Measurements from ENCODE around the gene GSN.
"Not testable (repeated sequence)": the region's sequence is repeated elsewhere in the genome, so short reads cannot be mapped to it uniquely, and the experiment has no call there.

GSN gene

DNA sequence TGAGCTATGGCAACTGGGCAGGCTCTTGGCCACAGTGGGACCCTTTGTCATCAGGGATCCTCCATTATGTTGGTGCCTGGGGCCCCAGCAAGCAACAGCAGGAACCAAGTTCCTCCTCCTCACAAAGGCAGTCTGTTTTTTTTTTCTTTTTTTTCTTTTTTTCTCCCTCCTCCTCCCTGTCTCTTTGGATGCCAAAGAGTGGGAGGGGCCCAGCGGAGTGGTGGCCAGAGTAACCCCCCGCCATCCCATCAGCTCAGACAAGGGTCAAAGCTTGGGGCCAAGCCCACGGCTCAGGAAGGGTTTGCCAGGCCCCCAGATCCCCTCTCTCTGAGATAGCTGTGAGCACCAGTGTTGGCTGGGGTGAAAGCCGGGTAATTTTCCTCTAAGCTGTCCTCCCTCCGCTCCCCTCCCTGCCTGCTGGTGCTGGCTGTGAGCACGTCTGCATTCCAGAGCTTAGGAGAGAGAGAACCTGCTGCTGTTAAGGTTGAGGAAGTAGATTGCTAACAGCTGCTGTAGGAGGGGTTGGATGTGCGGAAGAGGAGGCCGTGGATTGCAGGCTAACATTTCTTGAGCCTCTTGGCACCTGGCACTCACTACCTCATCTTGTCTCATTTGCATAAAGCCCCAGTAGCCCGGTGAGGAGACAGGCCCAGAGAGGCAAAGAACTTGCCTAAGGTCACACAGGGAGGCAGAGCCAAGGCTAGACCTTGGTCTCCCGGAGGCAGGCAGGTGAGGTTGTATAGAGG is 21.2 kb downstream of the GSN start:
- peak; percentile 84 for DNase-seq (ENCODE audit: low read depth)
- TF ChIP-seq, protein P1, sequence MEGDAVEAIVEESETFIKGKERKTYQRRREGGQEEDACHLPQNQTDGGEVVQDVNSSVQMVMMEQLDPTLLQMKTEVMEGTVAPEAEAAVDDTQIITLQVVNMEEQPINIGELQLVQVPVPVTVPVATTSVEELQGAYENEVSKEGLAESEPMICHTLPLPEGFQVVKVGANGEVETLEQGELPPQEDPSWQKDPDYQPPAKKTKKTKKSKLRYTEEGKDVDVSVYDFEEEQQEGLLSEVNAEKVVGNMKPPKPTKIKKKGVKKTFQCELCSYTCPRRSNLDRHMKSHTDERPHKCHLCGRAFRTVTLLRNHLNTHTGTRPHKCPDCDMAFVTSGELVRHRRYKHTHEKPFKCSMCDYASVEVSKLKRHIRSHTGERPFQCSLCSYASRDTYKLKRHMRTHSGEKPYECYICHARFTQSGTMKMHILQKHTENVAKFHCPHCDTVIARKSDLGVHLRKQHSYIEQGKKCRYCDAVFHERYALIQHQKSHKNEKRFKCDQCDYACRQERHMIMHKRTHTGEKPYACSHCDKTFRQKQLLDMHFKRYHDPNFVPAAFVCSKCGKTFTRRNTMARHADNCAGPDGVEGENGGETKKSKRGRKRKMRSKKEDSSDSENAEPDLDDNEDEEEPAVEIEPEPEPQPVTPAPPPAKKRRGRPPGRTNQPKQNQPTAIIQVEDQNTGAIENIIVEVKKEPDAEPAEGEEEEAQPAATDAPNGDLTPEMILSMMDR (IDR thresholded peaks at IDR 0.05; ENCODE audit: insufficient read depth, low read depth, low read length, missing control alignments) = no peak
- no peak overlapping the region for H3K4me3 ChIP-seq (ENCODE audit: low read length)

DNA sequence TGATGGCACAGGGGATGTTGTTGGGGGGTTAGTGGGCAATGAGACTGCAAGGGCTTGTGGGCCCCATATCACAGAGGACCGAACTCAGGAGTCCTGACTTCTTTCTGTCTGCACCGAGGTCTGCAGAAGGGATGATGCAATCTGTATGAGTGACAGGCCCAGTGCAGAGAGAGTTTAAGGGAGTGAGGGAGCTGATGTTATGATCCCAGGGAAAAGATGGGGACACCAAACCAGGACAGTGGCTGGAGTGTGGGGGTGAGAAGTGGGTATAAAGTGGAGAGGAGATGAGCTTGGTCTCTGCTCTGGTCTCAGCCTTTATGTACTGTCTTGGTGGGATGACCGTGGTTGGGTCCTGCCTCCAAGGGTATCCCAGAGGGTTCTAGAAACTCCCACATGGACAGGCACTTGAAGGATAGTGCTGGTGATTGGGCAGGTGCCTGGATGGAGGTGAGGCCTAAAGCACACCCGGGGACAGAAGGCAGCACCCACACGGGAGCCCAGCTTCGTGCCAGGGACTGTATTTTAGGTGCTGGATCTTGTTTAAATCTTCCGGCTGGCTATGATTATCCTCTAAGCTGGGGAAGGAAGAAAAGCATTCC is 21.9 kb downstream of the GSN start:
- TF ChIP-seq, protein P1 (IDR thresholded peaks at IDR 0.05; ENCODE audit: insufficient read depth, low read depth, low read length, missing control alignments) = no peak
- no peak overlapping the region for H3K4me3 ChIP-seq (ENCODE audit: low read length)
- DNase-seq (ENCODE audit: low read depth) = peak; percentile 38

DNA sequence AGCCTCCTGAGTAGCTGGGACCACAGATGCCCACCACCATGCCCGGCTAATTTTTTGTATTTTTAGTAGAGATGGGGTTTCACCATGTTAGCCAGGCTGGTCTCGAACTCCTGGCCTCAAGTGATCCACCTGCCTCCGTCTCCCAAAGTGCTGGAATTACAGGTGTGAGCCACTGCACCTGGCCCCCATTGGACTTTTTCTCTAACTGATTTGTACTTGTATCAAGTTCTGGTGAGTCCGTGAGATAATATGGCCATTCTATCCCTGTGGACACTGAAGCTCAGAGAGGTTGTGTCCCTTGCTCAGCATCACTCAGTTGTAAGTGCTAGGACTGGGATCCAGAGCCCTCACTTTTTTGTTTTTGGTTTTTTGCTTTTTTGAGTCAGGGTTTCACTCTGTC is 23.6 kb downstream of the GSN start:
- H3K4me3 ChIP-seq (ENCODE audit: low read length); DNase-seq (ENCODE audit: low read depth): not testable (repeated sequence)

DNA sequence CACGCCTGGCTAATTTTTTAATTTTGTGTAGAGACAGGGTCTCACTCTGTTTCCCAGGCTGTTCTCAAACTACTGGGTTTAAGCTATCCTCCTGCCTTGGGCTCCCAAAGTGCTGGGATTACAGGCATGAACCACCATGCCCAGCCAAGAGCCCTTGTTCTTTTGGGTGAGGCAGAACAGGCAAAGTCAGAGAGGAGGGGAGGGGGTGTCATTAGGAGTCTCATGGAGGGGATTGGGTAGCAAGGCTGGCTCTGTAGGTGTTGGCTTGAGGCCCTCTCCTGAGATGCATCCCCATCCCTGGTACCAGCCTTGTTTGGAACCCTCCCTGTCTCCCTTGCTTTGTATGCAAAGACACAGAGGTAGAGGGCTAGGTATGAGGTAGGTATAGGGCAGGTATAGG is 24.1 kb downstream of the GSN start:
- H3K4me3 ChIP-seq (ENCODE audit: low read length) = no peak overlapping the region
- no peak for DNase-seq (ENCODE audit: low read depth)
- TF ChIP-seq, protein P1 (IDR thresholded peaks at IDR 0.05; ENCODE audit: insufficient read depth, low read depth, low read length, missing control alignments) = no peak

- H3K4me3 ChIP-seq (ENCODE audit: low read length) = no peak overlapping the region
- no peak for DNase-seq (ENCODE audit: low read depth)
- TF ChIP-seq, protein P1 (IDR thresholded peaks at IDR 0.05; ENCODE audit: insufficient read depth, low read depth, low read length, missing control alignments) = no peak
Measured at GRCh38 chr9:121292801-121293241, 24.9 kb downstream of the GSN start.

GRCh38 chr9:121294151-121294743 is 26.3 kb downstream of the GSN start:
- H3K4me3 ChIP-seq (ENCODE audit: low read length) = no peak overlapping the region
- TF ChIP-seq, protein P1 (IDR thresholded peaks at IDR 0.05; ENCODE audit: insufficient read depth, low read depth, low read length, missing control alignments) = no peak
- DNase-seq (ENCODE audit: low read depth) = no peak

DNA sequence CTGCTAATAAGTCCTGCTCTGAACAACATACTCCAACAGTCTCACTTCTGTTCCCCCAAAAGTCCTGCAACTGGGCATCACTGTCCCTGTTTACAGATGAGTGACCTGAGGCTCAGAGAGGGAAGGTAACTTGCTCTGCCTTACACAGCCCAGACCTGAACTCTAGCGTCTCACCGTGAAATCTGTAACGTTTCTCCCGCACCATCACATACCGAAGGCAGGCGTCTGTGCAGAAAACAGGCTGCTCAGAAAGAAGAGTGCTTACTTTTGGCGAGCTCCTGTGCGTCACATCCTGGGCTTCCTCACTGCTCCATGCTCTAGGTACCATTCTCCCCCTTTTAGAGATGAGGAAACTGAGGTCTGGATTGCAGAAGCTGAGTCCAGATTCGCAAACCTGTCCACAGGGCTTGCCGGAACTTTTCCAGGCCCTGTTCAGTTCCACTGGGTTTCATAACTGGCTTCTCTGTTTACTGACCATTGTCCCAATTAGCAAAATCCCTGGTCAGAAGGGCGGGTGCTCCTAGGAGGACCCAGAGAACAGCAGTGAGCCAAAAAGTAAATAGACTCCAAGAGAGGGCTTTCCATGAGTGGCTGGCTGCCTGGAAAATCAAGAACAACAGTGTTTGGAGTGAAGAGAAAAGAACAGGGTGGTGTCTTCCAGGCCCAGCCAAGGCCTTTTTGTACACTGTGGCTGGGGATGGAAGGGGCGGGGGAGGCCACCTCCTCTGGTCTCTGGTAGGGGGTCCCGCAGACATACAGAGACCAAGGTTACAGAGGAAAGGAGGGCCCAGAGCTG is 27.1 kb downstream of the GSN start:
- TF ChIP-seq, protein P1 (IDR thresholded peaks at IDR 0.05; ENCODE audit: insufficient read depth, low read depth, low read length, missing control alignments) = no peak
- DNase-seq (ENCODE audit: low read depth) = no peak

More for the DNA sequence above, 27.1 kb downstream of the GSN start:
- H3K4me3 ChIP-seq (ENCODE audit: low read length) = no peak overlapping the region
